Activated CD4-positive, alpha-beta T cell treated with anti-CD3 and anti-CD28 coated beads, Interleukin-2, amount 50 U/mL, for 16 hours (primary cell): ENCODE results near the gene NMNAT1.
"Not testable (repeated sequence)": the region's sequence is repeated elsewhere in the genome, so short reads cannot be mapped to it uniquely, and the experiment has no call there.

Source experiments
- DNase-seq: peaks from one replicate; pipeline ENCODE4 v3.0.0-alpha.2; 2020

The NMNAT1 gene

GRCh38 chr1:9922342-9922741, 20.9 kb upstream of the NMNAT1 start:
- DNase-seq = no peak

GRCh38 chr1:9927259-9927658, 16.0 kb upstream of the NMNAT1 start:
- no peak for DNase-seq

- DNase-seq = no peak
These were observed 13.6 kb upstream of the NMNAT1 start for GRCh38 chr1:9929431-9930385.

GRCh38 chr1:9942399-9942938, 806 bp upstream of the NMNAT1 start:
- peak; percentile 66 for DNase-seq

GRCh38 chr1:9946315-9946714, 3.0 kb downstream of the NMNAT1 start:
- no peak for DNase-seq

GRCh38 chr1:9957726-9958125, 14.5 kb downstream of the NMNAT1 start:
- no peak for DNase-seq

- DNase-seq = no peak
These were observed 16.7 kb downstream of the NMNAT1 start for GRCh38 chr1:9960011-9960410.

- DNase-seq = no peak
These were observed 17.7 kb downstream of the NMNAT1 start for GRCh38 chr1:9960706-9961562.

- no peak for DNase-seq
These were observed 41.0 kb downstream of the NMNAT1 start for GRCh38 chr1:9984253-9984652.

GRCh38 chr1:9985001-9985400, 41.7 kb downstream of the NMNAT1 start:
- DNase-seq = no peak

- DNase-seq = no peak
These were observed 46.5 kb downstream of the NMNAT1 start for GRCh38 chr1:9989773-9990172.

GRCh38 chr1:9990944-9991343, 47.7 kb downstream of the NMNAT1 start:
- no peak for DNase-seq

GRCh38 chr1:9992910-9993309, 49.6 kb downstream of the NMNAT1 start:
- DNase-seq = no peak

GRCh38 chr1:9993561-9994075, 50.3 kb downstream of the NMNAT1 start:
- no peak for DNase-seq

- no peak for DNase-seq
These were observed 53.6 kb downstream of the NMNAT1 start, which contains the start of gene RBP7 for GRCh38 chr1:9996624-9997582. Gene RBP7, plus strand, starts transcription at chr1:9997228. Its CDS starts 31 bp downstream, at chr1:9997259.

- no peak for DNase-seq
These were observed 57.9 kb downstream of the NMNAT1 start for GRCh38 chr1:10001016-10001665.

GRCh38 chr1:10005248-10005647, 62.0 kb downstream of the NMNAT1 start:
- DNase-seq = not testable (repeated sequence)

- no peak for DNase-seq
These were observed 63.9 kb downstream of the NMNAT1 start for GRCh38 chr1:10007169-10007568.

GRCh38 chr1:10014016-10014415, 70.7 kb downstream of the NMNAT1 start:
- no peak for DNase-seq

GRCh38 chr1:10019561-10019960, 76.3 kb downstream of the NMNAT1 start:
- DNase-seq = no peak

GRCh38 chr1:10020086-10020485, 76.8 kb downstream of the NMNAT1 start:
- no peak for DNase-seq
